Measurements from ENCODE around the gene ZFHX3. TPM values are rescaled to one million over a fixed set of nuclear protein-coding genes. Genes with fewer than 3 reads are reported as not detected.

Gene ZFHX3
- total RNA-seq, 4 donors from 2014 or later = 36.3 to 44.0 (median 38.1) TPM

DNA sequence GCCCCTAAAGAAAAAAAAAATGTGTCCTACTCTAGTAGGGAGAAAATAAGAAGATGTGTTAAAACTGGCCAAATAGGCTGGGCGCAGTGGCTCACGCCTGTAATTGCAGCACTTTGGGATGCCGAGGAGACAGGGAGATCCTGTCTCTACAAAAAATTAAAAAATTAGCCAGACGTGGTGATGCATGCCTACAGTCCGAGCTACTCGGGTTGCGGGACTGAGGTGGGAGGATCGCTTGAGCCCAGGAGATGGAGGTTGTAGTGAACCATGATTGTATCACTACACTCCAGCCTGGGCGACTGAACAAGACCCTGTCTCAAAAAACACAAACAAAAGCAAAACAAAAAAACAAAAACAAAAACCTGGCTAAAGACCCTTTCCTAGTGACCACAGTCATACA, 15.9 kb downstream of the ZFHX3 start:
- H3K27me3 ChIP-seq = no peaks in the 10 kb centered on the region
- TF ChIP-seq EP300 (IDR thresholded peaks at IDR 0.05) (no peak), POLR2A (IDR thresholded peaks at IDR 0.05) (no peak), CTCF (IDR thresholded peaks at IDR 0.05) (peak in 1 of 5 experiments; percentile 4)
- no peaks in the 10 kb centered on the region for H3K36me3 ChIP-seq
- no peaks in the 10 kb centered on the region for H3K9me3 ChIP-seq
- H3K4me1 ChIP-seq = peaks cover 0 to 77% (median 16%) of the 10 kb centered on the region in 4 donors
- H3K4me3 ChIP-seq = no peak overlapping the region
- 80 to 89% methylated on average over 9 of the region's 9 CpGs for WGBS, 2 donors
- peak overlapping the region in 1 of 4 donors; percentile 47 for H3K27ac ChIP-seq
- no peak for DNase-seq (ENCODE audit: low spot score in 2 of 2)

DNA sequence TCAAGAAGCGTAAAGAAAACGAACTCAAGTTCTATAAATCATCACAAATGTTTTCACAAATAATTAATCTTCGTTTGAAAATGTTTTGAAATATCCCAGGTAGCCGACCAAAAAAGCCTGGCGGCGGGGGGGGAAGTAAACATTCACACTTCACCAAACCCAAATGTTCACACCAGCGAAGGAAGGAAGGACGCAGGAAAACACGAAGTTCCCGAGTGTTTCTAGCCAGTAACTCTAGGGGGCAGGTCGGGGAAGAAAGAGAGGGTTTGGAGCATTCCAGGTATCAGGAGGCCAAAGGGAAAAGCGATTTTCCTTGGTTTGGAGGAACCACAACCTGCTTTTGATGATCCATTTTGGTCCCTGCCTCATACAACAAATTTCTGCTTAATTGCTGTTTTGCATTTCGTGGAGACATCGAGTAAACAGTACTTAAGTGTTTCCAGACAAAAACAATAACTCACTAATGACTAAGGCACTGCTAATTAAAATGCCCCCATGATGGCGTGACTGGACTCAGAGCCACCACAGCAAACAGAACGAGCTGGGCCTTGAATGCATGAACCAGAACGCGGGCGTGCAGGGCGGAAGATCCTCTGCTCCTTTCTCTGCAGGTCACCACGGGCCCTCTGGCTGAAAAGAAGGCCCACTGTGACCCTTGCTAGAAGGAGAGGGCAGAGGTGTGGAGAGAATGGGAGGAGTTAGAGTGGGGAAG, 16.6 kb downstream of the ZFHX3 start:
- Histone ChIP-seq H3K36me3 (no peaks in the 10 kb centered on the region), H3K4me1 (peaks cover 0 to 72% (median 14%) of the 10 kb centered on the region in 4 donors), H3K9me3 (no peaks in the 10 kb centered on the region), H3K27me3 (no peaks in the 10 kb centered on the region), H3K27ac (no peak overlapping the region), H3K4me3 (no peak overlapping the region)
- WGBS, 2 donors = 71 to 74% methylated on average over 21 of the region's 21 CpGs
- TF ChIP-seq POLR2A (IDR thresholded peaks at IDR 0.05) (no peak), EP300 (IDR thresholded peaks at IDR 0.05) (no peak), CTCF (IDR thresholded peaks at IDR 0.05) (no peak)
- DNase-seq (ENCODE audit: low spot score in 2 of 2) = no peak

DNA sequence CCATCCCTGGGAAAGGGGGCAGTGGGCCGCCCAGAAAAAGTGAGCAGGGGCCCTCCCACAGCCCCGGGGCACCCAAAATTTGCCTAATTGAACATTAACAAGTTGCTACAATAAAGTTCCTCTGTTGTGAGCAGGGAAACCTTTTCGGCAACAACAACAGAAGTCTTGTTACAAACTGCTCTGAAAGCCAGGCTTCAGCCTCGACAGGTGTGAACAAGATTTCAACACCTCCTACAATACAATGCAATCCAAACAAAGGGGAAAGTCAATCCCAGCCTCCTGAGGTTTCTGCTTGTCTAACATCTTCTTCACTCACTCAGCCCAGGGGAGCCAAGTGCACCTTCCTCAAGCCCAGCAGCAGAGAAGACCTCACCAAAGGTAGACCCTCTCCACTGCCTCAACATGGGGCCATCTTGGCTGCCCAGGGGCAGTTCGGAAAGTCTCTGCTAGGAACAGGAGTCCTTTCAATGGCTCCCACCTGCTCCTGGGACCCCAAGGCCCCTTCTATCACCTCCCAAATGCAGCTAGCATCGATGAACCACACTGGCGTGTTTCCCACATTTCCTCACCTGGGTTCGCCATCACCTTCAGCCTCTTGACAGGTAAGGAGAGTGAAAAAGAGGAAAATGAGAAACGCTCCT, 19.1 kb downstream of the ZFHX3 start:
- DNase-seq (ENCODE audit: low spot score in 2 of 2) = no peak
- Histone ChIP-seq H3K4me1 (peaks cover 0 to 73% (median 19%) of the 10 kb centered on the region in 4 donors), H3K36me3 (no peaks in the 10 kb centered on the region)

DNA sequence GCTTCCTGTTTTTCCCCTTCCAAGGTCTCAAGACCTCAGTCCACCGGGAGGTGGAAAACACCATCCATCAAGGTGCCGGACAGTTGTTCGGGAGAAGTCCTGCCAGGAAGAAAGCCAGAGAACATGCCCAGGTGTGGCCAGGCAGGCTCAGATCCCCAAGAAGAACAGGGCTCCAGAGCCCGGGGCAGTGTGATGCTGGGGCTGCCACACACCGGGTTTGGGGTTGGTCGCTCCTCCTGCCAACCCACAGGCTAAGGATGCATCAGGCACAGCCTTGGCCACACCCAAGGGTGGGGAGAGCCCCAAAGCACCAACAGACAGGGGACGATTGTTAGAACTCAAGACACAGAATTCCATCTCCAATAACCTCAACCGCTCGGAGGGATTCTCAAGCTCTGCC, 19.7 kb downstream of the ZFHX3 start:
- DNase-seq (ENCODE audit: low spot score in 2 of 2) = no peak
- peaks cover 0 to 73% (median 17%) of the 10 kb centered on the region in 4 donors for H3K4me1 ChIP-seq
- WGBS, 2 donors = 86 to 88% methylated on average over 9 of the region's 9 CpGs

More for the DNA sequence above, 19.1 kb downstream of the ZFHX3 start:
- WGBS, 2 donors = 86 to 94% methylated on average over 9 of the region's 9 CpGs
- Histone ChIP-seq H3K9me3 (no peaks in the 10 kb centered on the region), H3K27ac (no peak overlapping the region), H3K4me3 (no peak overlapping the region), H3K27me3 (no peaks in the 10 kb centered on the region)
- no peak for TF ChIP-seq CTCF (IDR thresholded peaks at IDR 0.05)
- no peak for TF ChIP-seq POLR2A (IDR thresholded peaks at IDR 0.05)
- TF ChIP-seq EP300 (IDR thresholded peaks at IDR 0.05) = no peak

More for the DNA sequence above, 19.7 kb downstream of the ZFHX3 start:
- TF ChIP-seq CTCF (IDR thresholded peaks at IDR 0.05) (no peak), POLR2A (IDR thresholded peaks at IDR 0.05) (no peak), EP300 (IDR thresholded peaks at IDR 0.05) (no peak)
- Histone ChIP-seq H3K9me3 (no peaks in the 10 kb centered on the region), H3K27me3 (no peaks in the 10 kb centered on the region), H3K27ac (no peak overlapping the region), H3K4me3 (no peak overlapping the region), H3K36me3 (no peaks in the 10 kb centered on the region)

Measured in tibial nerve (tissue), 4 donors.